GM21786 (cell line): Measurements from ENCODE around the gene DNM1.
"Not testable (repeated sequence)": the region's sequence is repeated elsewhere in the genome, so short reads cannot be mapped to it uniquely, and the experiment has no call there.

ENCODE experiments used
- ATAC-seq: cut with Tn5 transposase; IDR thresholded peaks from one replicate; pipeline ENCODE4 v1.9.1; 2021; ENCODE audit not compliant: unreplicated experiment

The DNM1 gene

DNA sequence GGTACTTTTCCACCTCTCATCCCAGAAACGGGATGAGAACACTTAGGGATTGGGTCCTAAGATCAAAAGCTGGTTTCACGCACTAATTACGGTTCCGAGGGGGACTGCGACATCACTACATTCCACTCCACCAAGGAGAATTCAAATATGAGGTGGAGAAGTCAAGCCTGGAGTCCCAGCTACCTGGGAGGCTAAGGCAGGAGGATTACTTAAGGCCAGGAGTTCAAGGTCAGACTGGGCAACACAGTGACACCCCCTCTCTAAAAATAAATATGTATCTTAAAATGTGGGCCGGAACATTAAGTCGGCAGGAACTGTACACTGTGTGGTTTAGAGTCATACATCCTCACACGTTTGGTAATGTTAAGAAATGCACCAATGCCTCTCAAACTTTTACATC is 71.1 kb downstream of the DNM1 start:
- ATAC-seq, result no peak

DNA sequence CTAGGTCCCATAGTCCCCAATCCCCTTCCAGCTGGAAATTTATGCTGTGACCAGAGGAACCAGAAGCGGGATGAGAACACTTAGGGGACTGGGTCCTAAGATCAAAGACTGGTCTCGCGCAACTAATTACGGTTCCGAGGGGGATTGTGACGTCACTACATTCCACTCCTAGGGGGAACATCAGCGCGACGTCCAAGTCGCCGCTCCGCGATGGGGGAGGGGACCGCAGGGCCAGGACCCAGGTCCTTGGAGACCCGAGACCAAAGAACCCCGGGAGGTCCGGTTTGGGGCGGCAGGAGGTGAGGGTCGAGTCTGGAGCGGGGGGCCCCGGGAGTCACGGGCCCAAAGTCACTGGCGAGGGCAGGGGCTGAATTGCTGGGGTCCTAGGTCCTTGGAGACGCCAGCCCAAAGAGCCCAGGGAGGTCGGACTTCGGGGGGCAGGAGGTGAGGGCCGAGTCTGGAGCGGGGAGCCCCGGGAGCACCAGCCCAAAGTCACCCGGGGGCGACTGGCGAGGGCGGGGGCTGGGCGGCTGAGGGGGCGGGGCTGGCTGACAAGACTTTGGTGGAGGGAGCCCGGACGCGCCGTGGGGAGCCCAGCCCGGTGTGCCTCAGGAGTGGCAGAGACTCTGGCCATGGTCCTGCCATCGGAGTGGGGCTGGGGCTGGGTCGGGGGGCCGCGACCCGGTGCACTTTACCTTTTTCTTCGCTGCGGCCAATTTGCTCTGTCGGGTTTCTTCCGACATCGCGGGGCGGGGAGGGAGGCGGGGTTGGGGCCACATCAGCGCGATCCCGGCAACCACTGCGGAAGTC is 72.2 kb downstream of the DNM1 start, which contains the start of gene GOLGA2:
Gene GOLGA2 (minus strand): TSS at position 810 of the 810 bp plus-strand sequence. CDS start 31 bp downstream, at position 779.
- ATAC-seq, result peak; percentile 39

DNA sequence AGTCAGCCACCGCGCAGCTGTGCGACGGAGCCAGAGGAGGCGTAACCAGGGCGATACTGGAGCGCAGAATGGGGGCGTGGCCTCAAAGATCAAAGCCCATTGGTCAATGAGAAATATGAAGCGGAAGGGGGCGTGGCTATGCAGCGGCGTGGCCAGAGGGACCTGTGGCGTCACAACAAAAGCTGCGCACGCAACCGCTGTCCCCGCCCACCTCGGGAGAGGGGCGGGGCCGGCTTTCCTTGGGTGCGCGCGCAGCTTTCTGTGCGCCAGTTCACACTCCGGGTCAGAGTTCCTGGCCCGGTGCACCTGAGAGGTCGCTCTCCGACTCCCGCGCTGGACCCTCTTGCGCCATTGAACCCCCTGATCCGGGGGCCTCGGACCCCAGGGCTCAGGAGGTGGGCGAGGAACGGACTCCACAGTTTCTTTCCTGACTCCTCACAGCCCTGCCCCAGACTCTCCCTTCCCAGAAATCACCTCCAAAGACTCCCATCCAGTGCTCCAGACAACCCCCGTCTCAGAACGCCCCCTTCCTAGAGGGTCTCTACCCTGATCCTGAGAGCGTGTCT is 72.9 kb downstream of the DNM1 start, which contains the start of gene SWI5:
Gene SWI5 (plus strand): TSS at position 269 of the 566 bp plus-strand sequence.
- peak; percentile 96 for ATAC-seq

DNA sequence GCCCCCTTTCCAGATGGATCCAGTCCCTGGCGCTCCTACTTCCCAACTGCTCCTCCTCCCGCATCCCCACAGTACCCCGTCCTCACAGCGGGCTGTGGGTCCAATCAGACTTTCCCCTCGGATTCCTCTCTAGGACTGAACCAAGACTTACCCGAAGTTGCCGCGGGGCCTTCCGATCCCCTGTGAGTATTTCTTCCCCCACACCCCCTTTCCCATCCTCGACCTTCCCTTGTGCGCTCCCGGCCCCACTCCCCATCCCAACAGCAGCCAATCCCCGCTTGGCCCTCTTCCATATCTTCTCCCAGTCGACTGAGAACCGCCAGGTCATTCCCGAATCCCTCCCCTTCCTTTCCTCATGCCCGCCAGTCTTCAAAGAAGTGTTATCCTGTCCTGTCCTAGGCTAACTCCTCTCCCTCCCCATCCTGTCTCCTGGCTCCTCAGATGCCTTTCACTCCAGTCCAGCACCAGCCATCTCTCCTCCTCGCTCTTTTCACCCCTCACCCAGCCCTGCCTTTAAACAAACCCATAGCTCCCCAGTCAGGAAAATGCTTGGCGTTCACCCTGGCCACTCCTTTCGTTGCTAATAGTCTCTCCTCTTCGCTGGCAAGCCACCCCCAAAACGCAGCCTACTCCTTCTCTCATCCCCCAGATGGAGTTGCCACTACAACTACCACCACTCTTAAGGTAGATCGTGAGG is 73.5 kb downstream of the DNM1 start:
- ATAC-seq, result no peak

GRCh38 chr9:128279088-128280073 is 76.2 kb downstream of the DNM1 start:
- ATAC-seq, result not testable (repeated sequence)

- ATAC-seq, result no peak
Observed at GRCh38 chr9:128280084-128280622, 77.0 kb downstream of the DNM1 start.

DNA sequence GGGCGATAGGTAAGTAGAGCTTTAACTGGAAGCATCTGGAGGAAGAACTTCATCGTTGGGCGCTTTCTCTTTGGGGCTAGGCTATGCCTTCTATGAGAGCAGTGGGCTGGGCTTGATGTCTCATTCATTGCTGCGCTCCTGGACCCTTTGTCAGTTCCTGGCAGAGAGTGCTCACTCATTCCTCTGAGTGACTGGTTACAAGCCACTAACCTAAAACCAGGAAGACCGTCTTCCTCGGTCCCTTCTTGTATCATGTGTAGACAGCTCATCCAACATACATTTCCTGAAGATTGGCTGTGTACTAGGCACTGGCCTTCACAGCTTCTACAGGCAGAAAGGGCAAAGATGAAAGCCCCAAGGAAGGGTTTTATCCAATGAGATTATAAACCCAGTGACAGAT is 79.3 kb downstream of the DNM1 start:
- no peak for ATAC-seq

GRCh38 chr9:128285033-128285784 is 82.0 kb downstream of the DNM1 start:
- ATAC-seq, result no peak

DNA sequence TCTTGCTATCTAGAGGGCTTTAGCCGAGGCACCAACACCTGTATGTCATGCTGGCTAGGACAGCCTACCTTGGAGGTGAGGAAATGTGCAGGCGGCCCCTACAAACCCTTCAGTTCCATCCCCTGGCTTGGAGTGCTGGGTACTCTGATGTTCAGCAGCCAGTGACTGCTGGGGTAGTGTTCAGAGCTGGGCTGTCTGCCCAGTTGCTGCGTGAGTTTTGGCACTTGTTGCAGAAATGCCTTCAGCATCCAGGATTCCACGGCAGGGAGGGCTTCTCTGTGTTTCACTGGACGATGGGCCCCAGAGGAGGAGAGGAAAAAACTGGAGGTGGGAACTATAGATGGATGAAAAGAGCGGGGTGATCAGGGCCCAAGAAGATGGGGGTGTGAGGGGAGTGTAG is 83.3 kb downstream of the DNM1 start:
- no peak for ATAC-seq

DNA sequence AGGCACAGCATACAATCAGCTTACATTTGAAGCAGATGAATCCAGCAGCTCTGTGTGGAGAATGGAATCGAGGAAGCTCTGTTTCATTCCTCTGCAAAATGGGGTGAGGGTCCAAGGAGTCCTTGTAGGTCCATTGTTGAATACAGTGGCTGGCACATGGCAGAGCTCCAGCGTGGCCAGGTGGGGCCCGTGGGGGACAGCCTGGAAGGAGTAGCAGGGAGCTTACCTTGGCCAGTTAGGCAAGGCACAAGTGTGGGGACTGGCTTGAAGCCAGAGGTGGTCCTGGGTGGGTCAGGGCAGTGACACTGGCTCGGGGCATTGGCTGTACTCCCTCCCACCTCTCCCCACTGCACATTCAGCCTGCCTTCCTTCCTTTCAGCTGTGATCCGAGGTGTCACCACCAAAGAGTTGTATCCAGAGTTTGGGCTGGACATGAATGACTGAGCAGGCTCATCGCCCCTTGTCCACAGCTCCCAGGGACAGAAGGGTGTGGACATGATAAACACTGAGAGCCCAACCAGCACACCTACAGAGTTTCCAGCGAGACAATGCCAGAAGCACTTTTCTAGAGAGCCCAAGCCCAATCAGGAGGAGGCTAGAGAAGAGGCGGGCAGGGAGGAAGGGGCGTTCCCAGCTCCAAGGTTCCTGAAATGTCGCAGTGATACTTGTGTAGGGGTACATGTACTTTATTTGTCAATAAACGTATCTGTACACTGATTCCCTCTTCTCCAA is 85.3 kb downstream of the DNM1 start:
- no peak for ATAC-seq

DNA sequence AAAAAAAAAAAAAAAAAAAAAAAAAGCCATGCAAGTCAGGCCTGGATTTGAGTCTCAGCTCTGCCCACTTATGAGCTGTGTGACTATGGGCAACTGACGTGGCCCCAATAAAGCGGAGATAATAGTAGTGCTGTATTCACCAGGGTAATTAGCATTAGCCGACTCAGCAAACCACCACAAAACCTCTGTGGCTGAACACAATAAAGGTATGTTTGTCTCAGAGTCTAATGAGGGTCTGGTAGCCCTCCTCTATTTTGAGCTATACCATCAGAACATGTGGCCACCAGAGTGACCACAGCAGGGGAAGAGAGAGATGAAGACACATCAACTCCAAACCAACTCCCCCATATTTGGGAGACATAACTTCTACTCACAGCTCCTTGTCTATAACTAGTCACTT is 88.8 kb downstream of the DNM1 start:
- no peak for ATAC-seq

DNA sequence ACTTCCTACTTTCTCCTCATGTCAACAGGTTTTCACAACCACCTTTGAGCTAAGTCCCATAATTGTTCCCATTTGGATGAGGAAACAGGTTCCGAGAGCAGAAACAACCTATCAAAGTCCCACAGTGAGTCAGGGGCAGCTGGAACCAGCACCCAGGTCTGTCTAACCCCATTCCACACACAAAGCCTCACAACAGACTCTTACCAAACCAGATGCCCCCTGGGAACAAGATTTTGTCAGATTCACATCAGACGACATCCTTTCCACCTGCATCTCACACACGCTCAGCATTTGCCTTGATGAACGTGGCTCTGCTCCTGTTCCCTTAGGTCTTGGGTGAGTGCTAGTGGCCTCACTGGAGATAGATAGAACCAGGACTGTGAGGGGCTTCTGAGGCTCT is 89.9 kb downstream of the DNM1 start:
- ATAC-seq, result no peak

DNA sequence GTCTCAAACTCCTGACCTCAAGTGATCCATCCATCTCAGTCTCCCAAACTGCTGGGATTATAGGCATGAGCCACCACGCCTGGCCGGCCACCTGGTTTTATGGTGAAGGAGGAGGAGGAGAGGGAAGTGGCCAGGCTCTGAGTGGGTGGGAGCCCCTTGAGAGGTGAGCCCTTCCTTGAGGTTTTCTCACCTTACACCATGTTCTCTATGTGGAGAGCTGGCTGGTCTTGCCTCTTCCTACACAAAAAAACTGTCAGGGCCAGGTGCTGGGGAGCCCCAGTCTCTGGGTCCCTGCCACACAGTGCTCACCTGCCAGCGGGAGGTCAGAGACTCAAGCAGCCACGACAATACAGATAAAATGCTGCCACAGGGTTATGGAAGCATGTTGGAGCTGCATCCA is 91.0 kb downstream of the DNM1 start:
- no peak for ATAC-seq

- no peak for ATAC-seq
Observed at GRCh38 chr9:128296340-128297220, 93.4 kb downstream of the DNM1 start.

GRCh38 chr9:128297221-128297773 is 94.1 kb downstream of the DNM1 start:
- ATAC-seq, result no peak

DNA sequence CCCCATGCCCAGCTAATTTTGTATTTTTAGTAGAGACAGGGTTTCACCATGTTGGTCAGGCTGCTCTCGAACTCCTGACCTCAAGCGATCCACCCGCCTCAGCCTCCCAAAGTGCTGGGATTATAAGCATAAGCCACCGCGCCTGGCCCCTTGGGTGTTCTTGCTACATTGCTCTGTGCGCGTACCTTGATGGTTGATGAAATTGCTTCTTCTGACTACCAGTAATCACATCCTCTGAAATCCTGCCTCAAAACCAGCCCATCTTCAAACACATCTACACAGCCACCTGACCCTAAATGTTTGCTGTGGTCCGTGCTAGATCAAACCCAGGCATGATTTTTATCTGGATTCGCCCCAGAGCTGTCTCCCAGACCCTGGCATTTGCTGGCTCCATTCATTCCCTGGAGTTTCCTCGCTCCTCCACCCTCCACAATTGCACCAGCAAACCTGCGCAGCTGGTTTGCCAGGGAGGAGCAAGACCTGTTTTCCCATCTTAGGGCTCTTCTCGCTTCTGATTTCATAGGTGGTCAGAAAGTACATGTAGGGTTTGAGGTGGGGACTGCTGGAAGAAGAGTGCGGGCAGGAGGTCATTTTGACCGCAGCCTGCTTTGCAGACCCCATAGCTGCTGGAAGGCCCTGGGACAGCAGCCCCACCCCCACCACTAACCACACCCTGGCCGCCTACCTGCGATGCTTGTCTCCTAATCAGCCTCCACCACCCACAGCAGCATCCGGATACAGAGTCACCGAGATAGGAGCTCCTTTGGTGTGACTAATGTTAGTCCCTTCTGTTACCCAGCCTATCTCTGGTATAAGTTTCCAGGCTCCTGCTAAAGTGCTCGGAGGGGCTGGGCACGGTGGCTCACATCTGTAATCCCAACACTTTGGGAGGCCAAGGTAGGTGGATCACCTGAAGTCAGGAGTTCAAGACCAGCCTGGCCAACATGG is 95.6 kb downstream of the DNM1 start:
- ATAC-seq, result no peak
